Fibroblast of lung (primary cell): ENCODE measurements around the gene TK1. TPM values are rescaled to one million over a fixed set of nuclear protein-coding genes. Genes with fewer than 3 reads are reported as not detected.

Experiments
- DNase-seq, 2 donors: peaks; one replicate each; pipeline versions ENCODE4 v3.0.0 to v3.0.0-alpha.2; 2010; ENCODE audit warnings: low read depth in 2 of 2
- H2AFZ ChIP-seq: 2 replicates; pipeline ENCODE4 v1.5.1; 2012; ENCODE audit warnings: low read length, control low read depth, inconsistent platforms
- H3K27ac ChIP-seq: 2 replicates; pipeline ENCODE4 v1.5.1; 2011; ENCODE audit warnings: low read length, control low read depth; ENCODE audit not compliant: insufficient read depth
- H3K27me3 ChIP-seq: 2 replicates; pipeline ENCODE4 v1.5.1; 2011; ENCODE audit warnings: mild to moderate bottlenecking, low read length; ENCODE audit not compliant: control insufficient read depth, insufficient read depth
- H3K36me3 ChIP-seq: 2 replicates; pipeline ENCODE4 v1.5.1; 2011; ENCODE audit warnings: low read length; ENCODE audit not compliant: control insufficient read depth, insufficient read depth
- H3K4me1 ChIP-seq: 2 replicates; pipeline ENCODE4 v1.5.1; 2011; ENCODE audit warnings: low read length; ENCODE audit not compliant: control insufficient read depth, insufficient read depth; ENCODE audit errors: extremely low read depth
- H3K4me2 ChIP-seq: 2 replicates; pipeline ENCODE4 v1.5.1; 2011; ENCODE audit warnings: low read length, control low read depth; ENCODE audit not compliant: insufficient read depth; ENCODE audit errors: extremely low read depth
- H3K4me3 ChIP-seq, 4 experiments: fragments of 200-600 bp in 1 of 4; sonication (generic) in 1 of 4; replicated peaks in 1 of 4; 2 replicates each; pipeline ENCODE4 v1.5.1; 2011 to 2016; ENCODE audit warnings: low read length in 4 of 4, low read depth in 3 of 4, mild to moderate bottlenecking in 3 of 4, control low read depth in 2 of 4, inconsistent platforms in 1 of 4, mixed read lengths in 1 of 4; ENCODE audit not compliant: insufficient read depth in 1 of 4; ENCODE audit errors: control extremely low read depth in 1 of 4
- H3K79me2 ChIP-seq: 2 replicates; pipeline ENCODE4 v1.5.1; 2012; ENCODE audit warnings: mild to moderate bottlenecking, low read length, inconsistent platforms; ENCODE audit not compliant: control insufficient read depth, insufficient read depth
- H3K9ac ChIP-seq: 2 replicates; pipeline ENCODE4 v1.5.1; 2011; ENCODE audit warnings: mild to moderate bottlenecking, low read length, control low read depth; ENCODE audit not compliant: insufficient read depth
- H3K9me3 ChIP-seq: 2 replicates; pipeline ENCODE4 v1.5.1; 2012; ENCODE audit warnings: low read depth, low read length; ENCODE audit not compliant: control insufficient read depth, insufficient read depth
- H4K20me1 ChIP-seq: 2 replicates; pipeline ENCODE4 v1.5.1; 2011; ENCODE audit warnings: low read length; ENCODE audit not compliant: control insufficient read depth, insufficient read depth; ENCODE audit errors: extremely low read depth
- EZH2 ChIP-seq: IDR thresholded peaks from 2 replicates; pipeline ENCODE4 v1.5.1; 2012; ENCODE audit warnings: low read length, control low read depth, mild to moderate bottlenecking; ENCODE audit errors: missing control alignments
- polyA plus RNA-seq, 2 donors: library from polyadenylated mRNA; depleted of rRNA in 1 of 2; stranded (reverse) in 1 of 2; unstranded in 1 of 2; fragments of >200 nt; gene quantifications; 2 replicates each; pipeline ENCODE4 v1.2.1, GENCODE V29; 2011 to 2012; ENCODE audit warnings: missing spikeins in 1 of 2
- total RNA-seq: library from RNA; depleted of rRNA; stranded (reverse); fragments of >200 nt; gene quantifications from 2 replicates; pipeline ENCODE4 v1.2.1, GENCODE V29; 2014
- TF ChIP-seq, protein P1 (sequence below), 2 donors: IDR thresholded peaks in 1 of 2; conservative IDR thresholded peaks in 1 of 2; 1 replicate in 1 of 2; 2 replicates in 1 of 2; pipeline ENCODE4 v1.5.1; 2011 to 2012; ENCODE audit warnings: low read length in 2 of 2, control low read depth in 1 of 2, inconsistent platforms in 1 of 2, low read depth in 1 of 2, mild to moderate bottlenecking in 1 of 2

TK1 gene
- total and polyA plus RNA-seq, 2 donors (not counting 1 experiment from before 2014, with no cell fraction given) = 40.6 to 69.2 TPM

DNA sequence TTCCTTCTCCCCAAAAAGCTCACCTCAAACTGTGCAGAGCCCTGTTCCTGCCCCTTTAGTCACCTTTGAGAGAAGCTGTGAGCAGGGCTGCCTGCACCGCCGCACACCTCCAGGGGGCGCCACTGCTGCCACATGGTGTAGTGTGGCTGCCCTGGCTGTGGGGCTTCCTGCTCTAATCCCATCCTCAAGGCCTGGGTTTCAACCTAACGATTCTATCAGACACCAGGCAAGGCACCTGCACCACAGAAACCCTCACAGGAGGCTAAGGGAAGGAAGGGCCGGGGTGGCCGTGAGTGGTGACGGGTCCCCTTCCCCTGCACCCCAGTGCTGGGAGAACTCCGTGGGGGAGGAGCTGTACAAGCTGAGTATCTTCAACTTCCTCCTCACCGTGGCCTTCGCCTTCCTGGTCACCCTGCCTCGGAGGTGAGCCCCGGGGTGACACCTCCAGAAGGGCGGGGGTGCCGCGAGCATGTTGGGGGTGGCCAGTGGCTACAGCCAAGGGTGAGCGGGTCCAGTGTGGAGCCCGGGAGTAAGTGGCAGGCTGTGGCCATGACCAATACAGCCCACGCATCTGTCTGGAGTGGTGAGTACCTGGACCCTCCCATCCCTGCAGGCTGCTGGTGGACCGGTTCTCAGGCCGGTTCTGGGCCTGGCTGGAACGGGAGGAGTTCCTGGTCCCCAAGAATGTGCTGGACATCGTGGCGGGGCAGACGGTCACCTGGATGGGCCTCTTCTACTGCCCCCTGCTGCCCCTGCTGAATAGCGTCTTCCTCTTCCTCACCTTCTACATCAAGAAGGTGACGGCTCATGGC lies 49.3 kb downstream of the TK1 start:
- no peaks in the 10 kb centered on the region for H3K9me3 ChIP-seq
- H2AFZ ChIP-seq = no peak overlapping the region
- H3K27ac ChIP-seq = no peak overlapping the region
- no peak overlapping the region for H3K4me3 ChIP-seq
- H3K9ac ChIP-seq = no peak overlapping the region
- H3K36me3 ChIP-seq = no peaks in the 10 kb centered on the region
- H3K27me3 ChIP-seq = no peaks in the 10 kb centered on the region
- no peaks in the 10 kb centered on the region for H3K79me2 ChIP-seq
- no peak overlapping the region for H3K4me2 ChIP-seq
- H3K4me1 ChIP-seq = peaks cover 5% of the 10 kb centered on the region
- no peak for TF ChIP-seq EZH2
- TF ChIP-seq, protein P1, sequence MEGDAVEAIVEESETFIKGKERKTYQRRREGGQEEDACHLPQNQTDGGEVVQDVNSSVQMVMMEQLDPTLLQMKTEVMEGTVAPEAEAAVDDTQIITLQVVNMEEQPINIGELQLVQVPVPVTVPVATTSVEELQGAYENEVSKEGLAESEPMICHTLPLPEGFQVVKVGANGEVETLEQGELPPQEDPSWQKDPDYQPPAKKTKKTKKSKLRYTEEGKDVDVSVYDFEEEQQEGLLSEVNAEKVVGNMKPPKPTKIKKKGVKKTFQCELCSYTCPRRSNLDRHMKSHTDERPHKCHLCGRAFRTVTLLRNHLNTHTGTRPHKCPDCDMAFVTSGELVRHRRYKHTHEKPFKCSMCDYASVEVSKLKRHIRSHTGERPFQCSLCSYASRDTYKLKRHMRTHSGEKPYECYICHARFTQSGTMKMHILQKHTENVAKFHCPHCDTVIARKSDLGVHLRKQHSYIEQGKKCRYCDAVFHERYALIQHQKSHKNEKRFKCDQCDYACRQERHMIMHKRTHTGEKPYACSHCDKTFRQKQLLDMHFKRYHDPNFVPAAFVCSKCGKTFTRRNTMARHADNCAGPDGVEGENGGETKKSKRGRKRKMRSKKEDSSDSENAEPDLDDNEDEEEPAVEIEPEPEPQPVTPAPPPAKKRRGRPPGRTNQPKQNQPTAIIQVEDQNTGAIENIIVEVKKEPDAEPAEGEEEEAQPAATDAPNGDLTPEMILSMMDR (conservative IDR thresholded peaks at IDR 0.05 in 1 of 2, IDR thresholded peaks at IDR 0.05 in 1 of 2; ENCODE audit: low read depth in 1 of 2, low read length in 2 of 2) = peak; percentile 22 to 40
- H4K20me1 ChIP-seq = no peaks in the 10 kb centered on the region
- no peak for DNase-seq

DNA sequence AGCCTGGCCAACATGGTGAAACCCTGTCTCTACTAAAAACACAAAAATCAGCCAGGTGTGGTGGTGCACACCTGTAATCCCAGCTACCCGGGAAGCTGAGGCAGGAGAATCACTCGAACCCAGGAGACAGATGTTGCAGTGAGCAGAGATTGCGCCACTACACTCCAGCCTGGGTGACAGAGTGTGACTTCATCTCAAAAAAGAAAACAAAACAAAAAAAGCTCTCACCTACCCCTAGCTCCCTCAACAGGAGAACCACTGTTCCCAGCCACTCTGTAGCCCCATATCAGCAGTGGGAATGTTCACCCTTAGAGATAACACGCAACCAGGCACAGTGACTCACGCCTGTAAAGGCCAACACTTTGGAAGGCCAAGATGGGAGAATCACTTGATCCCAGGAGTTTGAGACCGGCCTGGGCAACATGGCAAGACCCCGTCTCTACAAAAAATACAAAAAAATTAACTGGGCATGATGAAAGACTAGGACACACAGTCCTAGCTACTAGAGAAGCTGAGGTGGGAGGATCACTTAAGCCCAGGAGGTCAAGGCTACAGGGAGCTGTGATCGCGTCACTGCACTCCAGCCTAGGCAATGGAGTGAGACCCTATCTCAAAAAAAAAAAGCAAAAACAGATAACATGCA lies 50.9 kb downstream of the TK1 start:
- H3K27ac ChIP-seq = no peak overlapping the region
- H3K4me1 ChIP-seq = no peaks in the 10 kb centered on the region
- no peak for DNase-seq
- no peaks in the 10 kb centered on the region for H3K79me2 ChIP-seq
- no peaks in the 10 kb centered on the region for H3K36me3 ChIP-seq
- no peaks in the 10 kb centered on the region for H3K9me3 ChIP-seq
- H3K27me3 ChIP-seq = peaks cover 5% of the 10 kb centered on the region
- no peak for TF ChIP-seq EZH2
- TF ChIP-seq, protein P1 (conservative IDR thresholded peaks at IDR 0.05 in 1 of 2, IDR thresholded peaks at IDR 0.05 in 1 of 2; ENCODE audit: low read depth in 1 of 2, low read length in 2 of 2) = no peak
- no peaks in the 10 kb centered on the region for H4K20me1 ChIP-seq
- H3K9ac ChIP-seq = no peak overlapping the region
- H3K4me2 ChIP-seq = no peak overlapping the region
- no peak overlapping the region for H3K4me3 ChIP-seq
- H2AFZ ChIP-seq = no peak overlapping the region

DNA sequence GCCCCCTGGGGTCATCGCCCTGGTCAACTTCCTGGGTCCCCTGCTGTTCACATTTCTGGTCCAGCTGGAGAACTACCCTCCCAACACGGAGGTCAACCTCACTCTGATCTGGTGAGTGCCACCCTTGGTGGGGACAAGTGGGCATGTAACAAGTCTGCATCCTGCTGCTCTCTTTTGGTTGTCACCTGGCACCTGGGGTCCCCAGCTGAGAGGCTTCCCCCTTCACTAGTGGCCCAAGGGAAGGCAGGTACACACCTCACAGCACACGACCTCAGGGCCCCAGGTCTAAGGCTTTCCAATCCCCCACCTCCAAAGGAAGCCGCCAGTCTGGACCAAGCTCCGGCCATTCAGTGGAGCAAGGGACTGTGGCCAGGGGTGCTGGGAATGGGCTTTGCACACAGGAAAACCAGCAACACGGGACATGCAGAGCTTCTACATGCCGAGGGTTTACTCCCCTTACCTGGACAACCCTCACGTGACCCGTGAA lies 51.9 kb downstream of the TK1 start:
- H3K4me2 ChIP-seq = no peak overlapping the region
- H2AFZ ChIP-seq = no peak overlapping the region
- H3K36me3 ChIP-seq = no peaks in the 10 kb centered on the region
- no peaks in the 10 kb centered on the region for H4K20me1 ChIP-seq
- H3K27me3 ChIP-seq = peaks cover 10% of the 10 kb centered on the region
- no peaks in the 10 kb centered on the region for H3K9me3 ChIP-seq
- no peak overlapping the region for H3K27ac ChIP-seq
- H3K9ac ChIP-seq = no peak overlapping the region
- TF ChIP-seq, protein P1 (conservative IDR thresholded peaks at IDR 0.05 in 1 of 2, IDR thresholded peaks at IDR 0.05 in 1 of 2; ENCODE audit: low read depth in 1 of 2, low read length in 2 of 2) = no peak
- no peak for TF ChIP-seq EZH2
- no peaks in the 10 kb centered on the region for H3K4me1 ChIP-seq
- H3K79me2 ChIP-seq = no peaks in the 10 kb centered on the region
- no peak overlapping the region for H3K4me3 ChIP-seq
- no peak for DNase-seq
